Sigmoid colon (tissue), 7 donors: ENCODE data around the gene PCYT1A. TPM values are rescaled to one million over a fixed set of nuclear protein-coding genes. Genes with fewer than 3 reads are reported as not detected.
"Not testable (repeated sequence)": the region's sequence is repeated elsewhere in the genome, so short reads cannot be mapped to it uniquely, and the experiment has no call there.

Experiments used
- DNase-seq: peaks from one replicate; pipeline ENCODE4 v3.0.0-alpha.2; 2019
- H3K27ac ChIP-seq, 4 donors: fragments of 200-600 bp; sonication (generic); one replicate each; pipeline ENCODE4 v1.5.1; 2016 to 2019; ENCODE audit warnings: mild to moderate bottlenecking in 1 of 4
- H3K27me3 ChIP-seq, 3 donors: fragments of 200-600 bp; sonication (generic); one replicate each; pipeline ENCODE4 v1.5.1; 2019; ENCODE audit warnings: mild to moderate bottlenecking in 1 of 3
- H3K36me3 ChIP-seq, 4 donors: fragments of 200-600 bp; sonication (generic); one replicate each; pipeline ENCODE4 v1.5.1; 2016 to 2019
- H3K4me1 ChIP-seq, 4 donors: fragments of 200-600 bp; sonication (generic); one replicate each; pipeline ENCODE4 v1.5.1; 2017 to 2019
- H3K4me3 ChIP-seq, 4 donors: fragments of 200-600 bp; sonication (generic); one replicate each; pipeline ENCODE4 v1.5.1; 2017 to 2019; ENCODE audit warnings: mild to moderate bottlenecking in 2 of 4, moderate library complexity in 1 of 4
- H3K9me3 ChIP-seq, 4 donors: fragments of 200-600 bp in 3 of 4; sonication (generic) in 3 of 4; one replicate each; pipeline versions ENCODE4 v1.5.1 to v1.6.1; 2013 to 2019
- CTCF ChIP-seq, 4 experiments: fragments of 450-650 bp in 3 of 4; fragments of 200-600 bp in 1 of 4; IDR thresholded peaks; one replicate each; pipeline ENCODE4 v1.5.1; 2016 to 2019; ENCODE audit warnings: antibody characterized with exemption in 4 of 4, mild to moderate bottlenecking in 3 of 4, moderate library complexity in 2 of 4
- EP300 ChIP-seq, 4 donors: sonication (generic); formaldehyde crosslinking; IDR thresholded peaks; one replicate each; pipeline ENCODE4 v1.6.1; 2017; ENCODE audit warnings: antibody characterized with exemption in 4 of 4
- POLR2A ChIP-seq, 2 donors: fragments of 450-650 bp; IDR thresholded peaks; one replicate each; pipeline ENCODE4 v1.6.1; 2016; ENCODE audit warnings: antibody characterized with exemption in 2 of 2, mild to moderate bottlenecking in 2 of 2, moderate library complexity in 2 of 2
- POLR2AphosphoS5 ChIP-seq, 4 donors: sonication (generic); formaldehyde crosslinking; IDR thresholded peaks; one replicate each; pipeline ENCODE4 v1.6.1; 2017; ENCODE audit warnings: antibody characterized with exemption in 4 of 4
- WGBS, 2 donors: extraction: QIAGEN DNeasy Blood & Tissue Kit; methylation state at CpG; one replicate each; pipeline ENCODE4 v1.1.7; 2013; 5-methylcytosine and 5-hydroxymethylcytosine counted together
- intact Hi-C: fragments of 100-400 bp; cut with DNase I; formaldehyde crosslinking; loops from one replicate; pipeline ENCODE4 v1.15.1; 2023
- polyA plus RNA-seq, 3 donors: library from polyadenylated mRNA; stranded (reverse); fragments of 200-250 nt; gene quantifications; one replicate each; pipeline ENCODE4 v1.2.3, GENCODE V29; 2013
- total RNA-seq, 4 donors: library from RNA; depleted of rRNA; stranded (reverse); fragments of >200 nt; gene quantifications; one replicate each; pipeline ENCODE4 v1.1.0, GENCODE V29; 2016
- donor health status: healthy with polysubstance abuse.
- donor health status: Bipolar disorder and iron deficiency.
- donor health status: healthy.

Gene PCYT1A
- total and polyA plus RNA-seq, 7 donors, result 25.8 to 88.6 (median 61.4) TPM

GRCh38 chr3:196208942-196209695 is 78.4 kb downstream of the PCYT1A start:
- Histone ChIP-seq H3K36me3 (no peaks in the 10 kb centered on the region), H3K27ac (no peak overlapping the region), H3K27me3 (peaks cover 0 to 14% (median 6%) of the 10 kb centered on the region in 3 donors), H3K9me3 (no peaks in the 10 kb centered on the region), H3K4me3 (no peak overlapping the region), H3K4me1 (peaks cover 0 to 10% (median 6%) of the 10 kb centered on the region in 4 donors)
- DNase-seq, result no peak
- intact Hi-C loops, result no loop called here
- 92 to 94% methylated on average over 24 of the region's 24 CpGs for WGBS, 2 donors
- TF ChIP-seq POLR2AphosphoS5 (IDR thresholded peaks at IDR 0.05), result no peak
- no peak for TF ChIP-seq POLR2A (IDR thresholded peaks at IDR 0.05)
- no peak for TF ChIP-seq EP300 (IDR thresholded peaks at IDR 0.05)
- TF ChIP-seq CTCF (IDR thresholded peaks at IDR 0.05), result no peak

- Histone ChIP-seq H3K27me3 (peaks cover 0 to 14% (median 6%) of the 10 kb centered on the region in 3 donors), H3K4me3 (peak overlapping the region in 3 of 4 donors; percentile 31 to 38 (median 38)), H3K27ac (no peak overlapping the region), H3K36me3 (no peaks in the 10 kb centered on the region), H3K9me3 (no peaks in the 10 kb centered on the region), H3K4me1 (peaks cover 0 to 10% (median 7%) of the 10 kb centered on the region in 4 donors)
- TF ChIP-seq CTCF (IDR thresholded peaks at IDR 0.05), result no peak
- no peak for TF ChIP-seq POLR2AphosphoS5 (IDR thresholded peaks at IDR 0.05)
- no peak for TF ChIP-seq POLR2A (IDR thresholded peaks at IDR 0.05)
- TF ChIP-seq EP300 (IDR thresholded peaks at IDR 0.05), result no peak
- DNase-seq, result no peak
- 28 to 32% methylated on average over 49 of the region's 49 CpGs for WGBS, 2 donors
- intact Hi-C loops, result no loop called here
Observed at GRCh38 chr3:196207833-196208607, 79.5 kb downstream of the PCYT1A start.

GRCh38 chr3:196207159-196207832 is 80.2 kb downstream of the PCYT1A start:
- DNase-seq, result no peak
- intact Hi-C loops, result no loop called here
- peak overlapping the region in 3 of 4 donors; percentile 31 to 39 (median 38) for H3K4me3 ChIP-seq
- WGBS, 2 donors, result 10 to 15% methylated on average over 54 to 55 of the region's 70 CpGs
- no peaks in the 10 kb centered on the region for H3K36me3 ChIP-seq
- H3K27ac ChIP-seq, result no peak overlapping the region
- TF ChIP-seq EP300 (IDR thresholded peaks at IDR 0.05) (no peak), POLR2A (IDR thresholded peaks at IDR 0.05) (no peak)
- peaks cover 0 to 17% (median 13%) of the 10 kb centered on the region in 4 donors for H3K4me1 ChIP-seq
- peaks cover 0 to 14% (median 6%) of the 10 kb centered on the region in 3 donors for H3K27me3 ChIP-seq
- no peaks in the 10 kb centered on the region for H3K9me3 ChIP-seq

GRCh38 chr3:196205442-196206205 is 81.9 kb downstream of the PCYT1A start:
- intact Hi-C loops, DNase-seq, H3K36me3 ChIP-seq, H3K4me3 ChIP-seq, H3K9me3 ChIP-seq, H3K27ac ChIP-seq: not testable (repeated sequence)
- H3K27me3 ChIP-seq, result peaks cover 0 to 14% (median 6%) of the 10 kb centered on the region in 3 donors
- WGBS, 2 donors, result 76 to 87% methylated on average over 9 of the region's 9 CpGs
- H3K4me1 ChIP-seq, result peaks cover 0 to 24% (median 17%) of the 10 kb centered on the region in 4 donors

GRCh38 chr3:196203846-196204245 is 83.7 kb downstream of the PCYT1A start:
- WGBS, 2 donors, result 80 to 82% methylated on average over 3 of the region's 3 CpGs
- Histone ChIP-seq H3K27ac (no peak overlapping the region), H3K4me1 (peaks cover 0 to 24% (median 17%) of the 10 kb centered on the region in 4 donors), H3K9me3 (no peaks in the 10 kb centered on the region), H3K4me3 (no peak overlapping the region), H3K36me3 (no peaks in the 10 kb centered on the region), H3K27me3 (peaks cover 0 to 14% (median 6%) of the 10 kb centered on the region in 3 donors)
- TF ChIP-seq EP300 (IDR thresholded peaks at IDR 0.05) (no peak), POLR2AphosphoS5 (IDR thresholded peaks at IDR 0.05) (no peak), POLR2A (IDR thresholded peaks at IDR 0.05) (no peak), CTCF (IDR thresholded peaks at IDR 0.05) (no peak)
- intact Hi-C loops, result no loop called here
- DNase-seq, result no peak
